ENCODE results near the gene STK38L. TPM values are rescaled to one million over a fixed set of nuclear protein-coding genes. Genes with fewer than 3 reads are reported as not detected.
"Not testable (repeated sequence)": the region's sequence is repeated elsewhere in the genome, so short reads cannot be mapped to it uniquely, and the experiment has no call there.

The STK38L gene
- total and polyA plus RNA-seq, 9 donors, result 12.8 to 25.0 (median 20.5) TPM

DNA sequence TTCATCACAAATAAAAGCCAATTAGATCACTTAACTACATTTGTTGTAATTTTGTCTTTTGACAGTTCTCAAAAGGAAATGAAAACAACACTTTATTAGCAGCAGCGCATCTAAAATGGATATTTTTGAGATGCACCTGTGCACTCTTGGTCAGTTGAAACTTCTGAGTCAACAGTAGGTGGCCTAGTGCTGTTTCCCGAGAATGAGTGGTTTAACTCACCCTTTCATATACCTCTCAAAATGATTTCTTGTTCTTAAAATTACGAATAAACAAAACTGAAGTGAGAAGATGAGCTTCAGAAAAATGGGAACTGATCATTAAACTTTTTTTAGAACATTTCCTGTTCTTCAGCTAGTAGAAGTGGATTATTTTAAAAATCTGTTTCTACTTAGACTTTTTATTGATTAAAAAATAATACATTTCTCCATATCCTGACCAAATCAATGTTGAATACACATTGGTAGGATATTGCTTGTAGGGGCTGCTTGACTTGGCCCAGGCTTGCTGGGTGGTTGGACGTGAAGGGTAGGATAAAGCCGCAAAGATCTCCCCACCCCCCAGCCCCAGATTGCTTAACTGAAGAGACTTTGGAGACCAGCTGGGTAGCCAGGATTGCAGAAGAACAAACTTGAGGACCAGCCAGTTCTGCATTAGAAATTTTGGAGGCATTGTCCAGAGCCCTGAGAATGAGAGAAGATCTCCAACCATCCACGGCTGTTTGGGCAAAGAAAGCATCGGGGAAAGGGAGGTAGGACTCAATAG lies 22.3 kb upstream of the STK38L start:
- peak; percentile 28 for DNase-seq
- H3K4me1 ChIP-seq (ENCODE audit: control insufficient read depth, insufficient read depth, low read length), result peaks cover 8% of the 10 kb centered on the region
- H3K27me3 ChIP-seq (ENCODE audit: control insufficient read depth, insufficient read depth, low read length), result no peaks in the 10 kb centered on the region
- H3K9me3 ChIP-seq (replicated peaks; ENCODE audit: control insufficient read depth, low read depth, low read length), result no peaks in the 10 kb centered on the region
- H3K4me3 ChIP-seq (ENCODE audit: low read length), result no peak overlapping the region
- no peaks in the 10 kb centered on the region for H3K36me3 ChIP-seq (ENCODE audit: control insufficient read depth, insufficient read depth, low read length)
- no peak overlapping the region for H3K27ac ChIP-seq (ENCODE audit: low read length)
- WGBS (ENCODE audit: insufficient coverage), result no CpG with 5 or more reads among the region's 7 CpGs

DNA sequence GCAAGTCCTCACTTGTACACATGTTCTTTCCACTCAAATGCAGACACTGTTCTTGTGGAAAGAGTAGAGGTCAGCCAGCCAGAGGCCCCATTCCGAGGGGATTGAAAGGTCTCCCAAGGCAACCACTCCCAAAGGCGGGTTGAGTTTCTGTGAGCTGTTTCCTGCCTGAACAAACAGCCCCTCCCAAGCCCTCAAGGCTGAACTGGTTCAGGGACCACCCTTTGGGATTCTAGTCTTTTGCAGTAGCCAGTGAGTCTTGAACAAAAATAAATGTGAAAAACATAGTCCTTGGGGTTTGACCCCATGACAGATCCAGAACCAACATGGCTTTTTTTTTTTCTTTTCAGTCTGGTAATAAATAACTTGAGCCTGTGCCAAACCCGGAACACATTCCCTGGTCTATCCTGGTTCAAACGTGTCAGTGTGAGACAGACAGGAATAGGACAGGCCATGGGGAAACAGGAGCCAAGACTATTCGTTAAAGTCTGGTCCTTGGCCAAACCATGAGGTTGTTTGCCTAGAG lies 17.6 kb upstream of the STK38L start:
- WGBS (ENCODE audit: insufficient coverage), result no CpG with 5 or more reads among the region's 5 CpGs
- Histone ChIP-seq H3K4me1 (ENCODE audit: control insufficient read depth, insufficient read depth, low read length) (peaks cover 8% of the 10 kb centered on the region), H3K36me3 (ENCODE audit: control insufficient read depth, insufficient read depth, low read length) (no peaks in the 10 kb centered on the region), H3K27me3 (ENCODE audit: control insufficient read depth, insufficient read depth, low read length) (no peaks in the 10 kb centered on the region), H3K4me3 (ENCODE audit: low read length) (no peak overlapping the region), H3K27ac (ENCODE audit: low read length) (peak overlapping the region; percentile 69), H3K9me3 (replicated peaks; ENCODE audit: control insufficient read depth, low read depth, low read length) (no peaks in the 10 kb centered on the region)
- DNase-seq, result peak; percentile 35

GRCh38 chr12:27229367-27229766 lies 14.7 kb upstream of the STK38L start:
- no peaks in the 10 kb centered on the region for H3K9me3 ChIP-seq (replicated peaks; ENCODE audit: control insufficient read depth, low read depth, low read length)
- no peak overlapping the region for H3K4me3 ChIP-seq (ENCODE audit: low read length)
- 63% methylated on average over 1 of the region's 1 CpG for WGBS (ENCODE audit: insufficient coverage)
- H3K4me1 ChIP-seq (ENCODE audit: control insufficient read depth, insufficient read depth, low read length), result peaks cover 8% of the 10 kb centered on the region
- no peak overlapping the region for H3K27ac ChIP-seq (ENCODE audit: low read length)
- H3K36me3 ChIP-seq (ENCODE audit: control insufficient read depth, insufficient read depth, low read length), result no peaks in the 10 kb centered on the region
- peak; percentile 42 for DNase-seq
- no peaks in the 10 kb centered on the region for H3K27me3 ChIP-seq (ENCODE audit: control insufficient read depth, insufficient read depth, low read length)

DNA sequence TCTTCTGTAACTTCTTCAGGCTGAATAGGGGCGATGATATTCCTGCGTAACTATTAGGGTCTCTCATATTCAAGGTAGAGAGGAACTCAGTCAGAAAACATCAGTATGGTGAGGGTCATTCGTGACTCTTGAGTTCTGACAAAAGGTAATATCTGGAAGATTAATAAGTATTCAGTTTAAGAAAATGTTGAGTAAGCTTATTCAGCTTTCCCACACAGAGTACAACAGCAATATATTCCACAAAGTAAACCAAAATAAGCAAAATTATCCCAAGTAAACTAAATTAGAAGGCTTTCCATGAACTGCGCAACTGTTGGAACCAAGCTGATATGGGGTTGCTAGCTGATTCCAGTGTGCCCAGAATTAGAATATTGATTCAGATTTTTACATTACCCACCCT lies 12.7 kb upstream of the STK38L start:
- WGBS (ENCODE audit: insufficient coverage), result 93% methylated on average over 3 of the region's 4 CpGs
- not testable (repeated sequence) for H3K27me3 ChIP-seq (ENCODE audit: control insufficient read depth, insufficient read depth, low read length); H3K4me3 ChIP-seq (ENCODE audit: low read length); H3K9me3 ChIP-seq (replicated peaks; ENCODE audit: control insufficient read depth, low read depth, low read length); DNase-seq; H3K27ac ChIP-seq (ENCODE audit: low read length); H3K4me1 ChIP-seq (ENCODE audit: control insufficient read depth, insufficient read depth, low read length); H3K36me3 ChIP-seq (ENCODE audit: control insufficient read depth, insufficient read depth, low read length)

DNA sequence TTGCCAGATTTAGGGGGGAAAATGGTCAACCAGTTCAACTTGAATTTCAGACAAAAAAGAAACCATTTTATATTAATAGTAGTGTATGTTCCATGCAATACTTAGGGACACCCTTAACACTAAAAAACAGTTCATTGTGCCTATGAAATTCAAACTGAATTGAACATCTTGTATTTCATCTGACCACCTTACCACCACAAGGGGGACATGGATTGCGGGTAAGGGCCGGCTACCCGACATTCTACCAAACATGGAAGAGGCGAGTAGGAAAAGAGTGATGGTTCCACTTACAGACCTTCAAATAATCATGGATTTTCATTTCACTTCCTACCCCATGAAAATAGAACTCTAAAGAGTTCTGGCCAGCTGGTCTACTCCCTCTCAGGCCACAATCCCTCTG lies 10.3 kb upstream of the STK38L start:
- no peak for DNase-seq
- no peaks in the 10 kb centered on the region for H3K9me3 ChIP-seq (replicated peaks; ENCODE audit: control insufficient read depth, low read depth, low read length)
- H3K36me3 ChIP-seq (ENCODE audit: control insufficient read depth, insufficient read depth, low read length), result no peaks in the 10 kb centered on the region
- H3K4me1 ChIP-seq (ENCODE audit: control insufficient read depth, insufficient read depth, low read length), result no peaks in the 10 kb centered on the region
- H3K4me3 ChIP-seq (ENCODE audit: low read length), result no peak overlapping the region
- no peaks in the 10 kb centered on the region for H3K27me3 ChIP-seq (ENCODE audit: control insufficient read depth, insufficient read depth, low read length)
- WGBS (ENCODE audit: insufficient coverage), result no CpG with 5 or more reads among the region's 4 CpGs
- no peak overlapping the region for H3K27ac ChIP-seq (ENCODE audit: low read length)

DNA sequence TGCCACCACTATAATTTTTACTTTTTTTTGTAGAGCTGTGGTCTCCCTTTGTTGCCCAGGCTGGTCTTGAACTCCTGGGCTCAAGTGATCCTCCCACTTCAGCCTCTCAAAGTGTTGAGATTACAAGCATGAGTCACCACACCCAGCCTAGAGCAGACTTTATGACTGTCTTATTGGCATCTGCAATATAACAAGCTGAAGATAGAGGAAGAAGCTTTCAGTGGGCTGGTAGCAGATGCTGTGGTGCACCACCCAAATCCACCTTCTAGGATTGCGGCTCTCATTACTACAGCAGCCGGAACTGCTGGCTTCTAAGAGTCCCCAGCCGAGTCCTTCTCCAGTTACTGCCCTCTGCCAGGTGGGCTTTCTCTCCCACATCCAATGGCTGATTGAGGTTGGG lies 7.6 kb upstream of the STK38L start:
- DNase-seq, result no peak
- no peaks in the 10 kb centered on the region for H3K27me3 ChIP-seq (ENCODE audit: control insufficient read depth, insufficient read depth, low read length)
- whole genome bisulfite sequencing (ENCODE audit: insufficient coverage), result 80% methylated on average over 1 of the region's 3 CpGs
- H3K36me3 ChIP-seq (ENCODE audit: control insufficient read depth, insufficient read depth, low read length), result no peaks in the 10 kb centered on the region
- H3K27ac ChIP-seq (ENCODE audit: low read length), result no peak overlapping the region
- H3K4me1 ChIP-seq (ENCODE audit: control insufficient read depth, insufficient read depth, low read length), result no peaks in the 10 kb centered on the region
- no peak overlapping the region for H3K4me3 ChIP-seq (ENCODE audit: low read length)
- H3K9me3 ChIP-seq (replicated peaks; ENCODE audit: control insufficient read depth, low read depth, low read length), result no peaks in the 10 kb centered on the region

- no peaks in the 10 kb centered on the region for H3K27me3 ChIP-seq (ENCODE audit: control insufficient read depth, insufficient read depth, low read length)
- WGBS (ENCODE audit: insufficient coverage), result 100% methylated on average over 1 of the region's 6 CpGs
- H3K36me3 ChIP-seq (ENCODE audit: control insufficient read depth, insufficient read depth, low read length), result no peaks in the 10 kb centered on the region
- no peaks in the 10 kb centered on the region for H3K9me3 ChIP-seq (replicated peaks; ENCODE audit: control insufficient read depth, low read depth, low read length)
- peak; percentile 42 for DNase-seq
- H3K4me1 ChIP-seq (ENCODE audit: control insufficient read depth, insufficient read depth, low read length), result no peaks in the 10 kb centered on the region
- no peak overlapping the region for H3K27ac ChIP-seq (ENCODE audit: low read length)
- no peak overlapping the region for H3K4me3 ChIP-seq (ENCODE audit: low read length)
Measured at GRCh38 chr12:27237790-27238771, 6.0 kb upstream of the STK38L start.

- Histone ChIP-seq H3K4me1 (ENCODE audit: control insufficient read depth, insufficient read depth, low read length) (no peaks in the 10 kb centered on the region), H3K4me3 (ENCODE audit: low read length) (no peak overlapping the region), H3K9me3 (replicated peaks; ENCODE audit: control insufficient read depth, low read depth, low read length) (no peaks in the 10 kb centered on the region), H3K27ac (ENCODE audit: low read length) (no peak overlapping the region), H3K27me3 (ENCODE audit: control insufficient read depth, insufficient read depth, low read length) (no peaks in the 10 kb centered on the region), H3K36me3 (ENCODE audit: control insufficient read depth, insufficient read depth, low read length) (no peaks in the 10 kb centered on the region)
- no CpG with 5 or more reads among the region's 4 CpGs for WGBS (ENCODE audit: insufficient coverage)
- DNase-seq, result no peak
Measured at GRCh38 chr12:27243006-27243405, 1.1 kb upstream of the STK38L start.

- Histone ChIP-seq H3K27me3 (ENCODE audit: control insufficient read depth, insufficient read depth, low read length) (no peaks in the 10 kb centered on the region), H3K36me3 (ENCODE audit: control insufficient read depth, insufficient read depth, low read length) (no peaks in the 10 kb centered on the region), H3K9me3 (replicated peaks; ENCODE audit: control insufficient read depth, low read depth, low read length) (no peaks in the 10 kb centered on the region), H3K4me3 (ENCODE audit: low read length) (peak overlapping the region; percentile 89), H3K27ac (ENCODE audit: low read length) (peak overlapping the region; percentile 87), H3K4me1 (ENCODE audit: control insufficient read depth, insufficient read depth, low read length) (no peaks in the 10 kb centered on the region)
- DNase-seq, result peak; percentile 52
- 0% methylated on average over 2 of the region's 18 CpGs for WGBS (ENCODE audit: insufficient coverage)
Measured at GRCh38 chr12:27244689-27245488, 803 bp downstream of the STK38L start.
